ENCODE measurements around the gene NAPB. TPM values are rescaled to one million over a fixed set of nuclear protein-coding genes. Genes with fewer than 3 reads are reported as not detected.

The NAPB gene
- total and polyA plus RNA-seq, 2 of the 8 experiments (the other 6 are each of a cell fraction or from before 2014, with no cell fraction given), result 6.2 to 12.3 TPM

DNA sequence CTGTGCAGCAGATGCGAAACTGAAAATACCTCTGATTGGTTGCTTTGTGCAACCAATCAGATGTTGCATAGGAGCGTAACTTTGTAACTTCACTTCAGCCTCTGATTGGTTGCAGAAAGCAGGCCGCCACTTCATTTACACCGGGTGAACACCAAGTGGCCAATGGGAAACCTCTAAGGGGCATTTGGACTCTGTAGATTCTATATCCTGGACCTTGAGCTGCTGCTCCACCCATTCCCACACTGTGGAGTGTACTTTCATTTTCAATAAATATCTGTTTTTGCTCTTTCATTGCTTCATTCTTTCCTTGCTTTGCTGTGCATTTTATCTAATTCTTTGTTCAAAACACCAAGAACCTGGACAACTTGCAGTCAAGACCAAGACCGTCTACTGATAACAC, 84.8 kb downstream of the NAPB start:
- no peak overlapping the region for H3K56ac ChIP-seq (replicated peaks; ENCODE audit: insufficient read length, low read depth, low read length)
- no peak overlapping the region for H2AFZ ChIP-seq (ENCODE audit: low read length)
- no peaks in the 10 kb centered on the region for H4K20me1 ChIP-seq (replicated peaks in 1 of 2; ENCODE audit: control insufficient read depth in 1 of 2, insufficient read depth in 2 of 2, low read length in 2 of 2)
- no peak overlapping the region for H4K8ac ChIP-seq (ENCODE audit: extremely low read depth, insufficient read depth, low read length)
- CTCF ChIA-PET (ENCODE audit: partially characterized antibody), result interaction anchor here (0.9 to 6.6 kb wide), 5 partner anchors 16 to 645 kb away, joined by 3 to 63 read pairs (median 4); no protein-coding TSS in a partner anchor
- H3K9me3 ChIP-seq (ENCODE audit: insufficient read depth in 2 of 2, low read depth in 1 of 2, low read length in 1 of 2), result no peaks in the 10 kb centered on the region
- H3K27ac ChIP-seq (ENCODE audit: low read depth, low read length), result no peak overlapping the region
- no peaks in the 10 kb centered on the region for H3K36me3 ChIP-seq (ENCODE audit: control insufficient read depth in 2 of 4, insufficient read depth in 4 of 4, low read length in 3 of 4)
- no peak overlapping the region for H4K5ac ChIP-seq (ENCODE audit: insufficient read length, low read depth, low read length)
- no peak overlapping the region for H4K91ac ChIP-seq (replicated peaks; ENCODE audit: insufficient read length, low read length)
- no peak overlapping the region for H3K4me3 ChIP-seq (ENCODE audit: extremely low read depth in 1 of 4, insufficient read depth in 2 of 4, low read depth in 3 of 4, low read length in 4 of 4)
- no peak overlapping the region for H2BK15ac ChIP-seq (ENCODE audit: low read length)
- WGBS, 2 experiments (ENCODE audit: extremely low coverage in 1 of 2, insufficient coverage in 1 of 2, insufficient read length in 1 of 2, insufficient replicate concordance in 2 of 2, low coverage in 1 of 2, low lambda C conversion rate in 2 of 2, missing lambda C conversion rate in 1 of 2), result 91% methylated on average over 5 of the region's 5 CpGs; no CpG with 5 or more reads in 1 of the 2 experiments
- no peaks in the 10 kb centered on the region for H3K27me3 ChIP-seq (replicated peaks in 1 of 4; ENCODE audit: control insufficient read depth in 3 of 4, extremely low read depth in 1 of 4, insufficient read depth in 3 of 4, low read length in 3 of 4)
- no peak overlapping the region for H2AK5ac ChIP-seq (ENCODE audit: low read depth, low read length)
- H3K23ac ChIP-seq (ENCODE audit: insufficient read length), result no peak overlapping the region
- H2BK12ac ChIP-seq (ENCODE audit: low read depth, low read length), result no peak overlapping the region
- no peak overlapping the region for H2BK5ac ChIP-seq (ENCODE audit: low read depth, low read length)
- no peak for TF ChIP-seq EGR1 (IDR thresholded peaks at IDR 0.05; ENCODE audit: borderline replicate concordance, low read depth, low read length)
- TF ChIP-seq RBBP5 (IDR thresholded peaks at IDR 0.05; ENCODE audit: borderline replicate concordance, low read depth, low read length), result no peak
- no peak for TF ChIP-seq SAP30 (IDR thresholded peaks at IDR 0.05; ENCODE audit: insufficient read depth, insufficient replicate concordance, low read length)
- TF ChIP-seq JUN (IDR thresholded peaks at IDR 0.05; ENCODE audit: low read depth, low read length), result no peak
- TF ChIP-seq TAF7 (optimal IDR thresholded peaks at IDR 0.05; ENCODE audit: borderline replicate concordance, low read depth, low read length), result no peak
- TF ChIP-seq, protein P1, sequence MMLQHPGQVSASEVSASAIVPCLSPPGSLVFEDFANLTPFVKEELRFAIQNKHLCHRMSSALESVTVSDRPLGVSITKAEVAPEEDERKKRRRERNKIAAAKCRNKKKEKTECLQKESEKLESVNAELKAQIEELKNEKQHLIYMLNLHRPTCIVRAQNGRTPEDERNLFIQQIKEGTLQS (IDR thresholded peaks at IDR 0.05; ENCODE audit: insufficient read depth, low read depth, low read length), result no peak
- no peak for TF ChIP-seq CEBPB (IDR thresholded peaks at IDR 0.05; ENCODE audit: low read depth, low read length)
- no peak for TF ChIP-seq HDAC6 (IDR thresholded peaks at IDR 0.05; ENCODE audit: low read depth, low read length)
- H3K18ac ChIP-seq (ENCODE audit: extremely low read depth, low read length), result no peak overlapping the region
- no peaks in the 10 kb centered on the region for H3K79me2 ChIP-seq (ENCODE audit: control insufficient read depth in 1 of 2, insufficient read depth in 2 of 2, low read length in 2 of 2)
- no peaks in the 10 kb centered on the region for H3K79me1 ChIP-seq (ENCODE audit: low read depth, low read length)
- FAIRE-seq (no peak), DNase-seq (ENCODE audit: low read depth in 1 of 2, low spot score in 2 of 2) (no peak)
- H3K4ac ChIP-seq (replicated peaks; ENCODE audit: insufficient read length, low read depth, low read length), result no peak overlapping the region
- no peak overlapping the region for H3K4me2 ChIP-seq (ENCODE audit: insufficient read depth in 1 of 2, low read depth in 2 of 2, low read length in 2 of 2)
- H3K4me1 ChIP-seq (replicated peaks in 1 of 4; ENCODE audit: control insufficient read depth in 3 of 4, insufficient read depth in 4 of 4, low read length in 3 of 4), result peaks cover 0 to 5% (median 0%) of the 10 kb centered on the region in 4 experiments; a peak in 3 of 7 replicates
- H2BK120ac ChIP-seq (replicated peaks; ENCODE audit: low read depth, low read length), result no peak overlapping the region
- H3K9ac ChIP-seq (replicated peaks in 1 of 4; ENCODE audit: extremely low read depth in 1 of 4, low read depth in 3 of 4, low read length in 3 of 4), result no peak overlapping the region
- POLR2A ChIA-PET (ENCODE audit: partially characterized antibody), result no interaction called here
- no peak overlapping the region for H3K14ac ChIP-seq (ENCODE audit: insufficient read length)
- no peak overlapping the region for H2BK20ac ChIP-seq (ENCODE audit: low read length)
- no peaks in the 10 kb centered on the region for H3K23me2 ChIP-seq (ENCODE audit: low read depth, low read length)
